ENCODE data around the gene CCSER1.
"Not testable (repeated sequence)": the region's sequence is repeated elsewhere in the genome, so short reads cannot be mapped to it uniquely, and the experiment has no call there.

The CCSER1 gene

GRCh38 chr4:91065117-91065516 lies 937.9 kb downstream of the CCSER1 start:
- Histone ChIP-seq H3K4me3 (peak overlapping the region; percentile 69; the same call in 1 of the 2 replicates), H3K36me3 (ENCODE audit: insufficient read depth, low read length) (no peaks in the 10 kb centered on the region), H3K27ac (peak overlapping the region; percentile 8; the same call in 1 of the 2 replicates), H3K9ac (ENCODE audit: insufficient read length) (no peak overlapping the region), H3K9me3 (ENCODE audit: low read depth, low read length) (no peaks in the 10 kb centered on the region)
- no peak for DNase-seq (ENCODE audit: low read depth, low spot score)
- TF ChIP-seq EZH2 (IDR thresholded peaks at IDR 0.05) (no peak), POLR2AphosphoS5 (IDR thresholded peaks at IDR 0.05; ENCODE audit: borderline replicate concordance, low read depth, low read length) (no peak), FOXP2 (optimal IDR thresholded peaks at IDR 0.05; ENCODE audit: control extremely low read depth, extremely low read length, insufficient read depth) (no peak)

GRCh38 chr4:91070736-91071135 lies 943.5 kb downstream of the CCSER1 start:
- no peak overlapping the region for H3K4me3 ChIP-seq
- no peak overlapping the region for H3K9ac ChIP-seq (ENCODE audit: insufficient read length)
- H3K27ac ChIP-seq: no peak overlapping the region
- DNase-seq (ENCODE audit: low read depth, low spot score): no peak
- no peaks in the 10 kb centered on the region for H3K36me3 ChIP-seq (ENCODE audit: insufficient read depth, low read length)
- H3K9me3 ChIP-seq (ENCODE audit: low read depth, low read length): no peaks in the 10 kb centered on the region
- TF ChIP-seq POLR2AphosphoS5 (IDR thresholded peaks at IDR 0.05; ENCODE audit: borderline replicate concordance, low read depth, low read length) (no peak), FOXP2 (optimal IDR thresholded peaks at IDR 0.05; ENCODE audit: control extremely low read depth, extremely low read length, insufficient read depth) (no peak), EZH2 (IDR thresholded peaks at IDR 0.05) (no peak)

- Histone ChIP-seq H3K9me3 (ENCODE audit: low read depth, low read length) (no peaks in the 10 kb centered on the region), H3K27ac (no peak overlapping the region), H3K4me3 (no peak overlapping the region), H3K36me3 (ENCODE audit: insufficient read depth, low read length) (no peaks in the 10 kb centered on the region), H3K9ac (ENCODE audit: insufficient read length) (no peak overlapping the region)
- no peak for DNase-seq (ENCODE audit: low read depth, low spot score)
- no peak for TF ChIP-seq POLR2AphosphoS5 (IDR thresholded peaks at IDR 0.05; ENCODE audit: borderline replicate concordance, low read depth, low read length)
- TF ChIP-seq EZH2 (IDR thresholded peaks at IDR 0.05): no peak
- no peak for TF ChIP-seq FOXP2 (optimal IDR thresholded peaks at IDR 0.05; ENCODE audit: control extremely low read depth, extremely low read length, insufficient read depth)
These were observed 949.0 kb downstream of the CCSER1 start for GRCh38 chr4:91076147-91076546.

- Histone ChIP-seq H3K9ac (ENCODE audit: insufficient read length) (no peak overlapping the region), H3K9me3 (ENCODE audit: low read depth, low read length) (no peaks in the 10 kb centered on the region), H3K36me3 (ENCODE audit: insufficient read depth, low read length) (no peaks in the 10 kb centered on the region), H3K27ac (no peak overlapping the region), H3K4me3 (no peak overlapping the region)
- DNase-seq (ENCODE audit: low read depth, low spot score): no peak
- TF ChIP-seq POLR2AphosphoS5 (IDR thresholded peaks at IDR 0.05; ENCODE audit: borderline replicate concordance, low read depth, low read length): no peak
- no peak for TF ChIP-seq EZH2 (IDR thresholded peaks at IDR 0.05)
- no peak for TF ChIP-seq FOXP2 (optimal IDR thresholded peaks at IDR 0.05; ENCODE audit: control extremely low read depth, extremely low read length, insufficient read depth)
These were observed 958.8 kb downstream of the CCSER1 start for GRCh38 chr4:91085961-91086360.

- TF ChIP-seq POLR2AphosphoS5 (IDR thresholded peaks at IDR 0.05; ENCODE audit: borderline replicate concordance, low read depth, low read length) (no peak), EZH2 (IDR thresholded peaks at IDR 0.05) (no peak), FOXP2 (optimal IDR thresholded peaks at IDR 0.05; ENCODE audit: control extremely low read depth, extremely low read length, insufficient read depth) (no peak)
- Histone ChIP-seq H3K9ac (ENCODE audit: insufficient read length) (no peak overlapping the region), H3K36me3 (ENCODE audit: insufficient read depth, low read length) (no peaks in the 10 kb centered on the region), H3K4me3 (no peak overlapping the region), H3K9me3 (ENCODE audit: low read depth, low read length) (no peaks in the 10 kb centered on the region), H3K27ac (no peak overlapping the region)
- no peak for DNase-seq (ENCODE audit: low read depth, low spot score)
These were observed 960.5 kb downstream of the CCSER1 start for GRCh38 chr4:91087743-91088142.

- Histone ChIP-seq H3K4me3 (no peak overlapping the region), H3K36me3 (ENCODE audit: insufficient read depth, low read length) (no peaks in the 10 kb centered on the region), H3K27ac (no peak overlapping the region), H3K9me3 (ENCODE audit: low read depth, low read length) (no peaks in the 10 kb centered on the region), H3K9ac (ENCODE audit: insufficient read length) (no peak overlapping the region)
- TF ChIP-seq POLR2AphosphoS5 (IDR thresholded peaks at IDR 0.05; ENCODE audit: borderline replicate concordance, low read depth, low read length): no peak
- no peak for TF ChIP-seq EZH2 (IDR thresholded peaks at IDR 0.05)
- no peak for TF ChIP-seq FOXP2 (optimal IDR thresholded peaks at IDR 0.05; ENCODE audit: control extremely low read depth, extremely low read length, insufficient read depth)
- DNase-seq (ENCODE audit: low read depth, low spot score): no peak
These were observed 962.0 kb downstream of the CCSER1 start for GRCh38 chr4:91089178-91089577.

GRCh38 chr4:91092398-91092980 lies 965.3 kb downstream of the CCSER1 start:
- no peaks in the 10 kb centered on the region for H3K9me3 ChIP-seq (ENCODE audit: low read depth, low read length)
- no peak for TF ChIP-seq FOXP2 (optimal IDR thresholded peaks at IDR 0.05; ENCODE audit: control extremely low read depth, extremely low read length, insufficient read depth)
- TF ChIP-seq EZH2 (IDR thresholded peaks at IDR 0.05): no peak
- no peak for TF ChIP-seq POLR2AphosphoS5 (IDR thresholded peaks at IDR 0.05; ENCODE audit: borderline replicate concordance, low read depth, low read length)
- H3K27ac ChIP-seq: no peak overlapping the region
- no peak overlapping the region for H3K9ac ChIP-seq (ENCODE audit: insufficient read length)
- H3K4me3 ChIP-seq: no peak overlapping the region
- DNase-seq (ENCODE audit: low read depth, low spot score): no peak
- H3K36me3 ChIP-seq (ENCODE audit: insufficient read depth, low read length): no peaks in the 10 kb centered on the region

GRCh38 chr4:91094220-91094619 lies 967.0 kb downstream of the CCSER1 start:
- DNase-seq (ENCODE audit: low read depth, low spot score); H3K9ac ChIP-seq (ENCODE audit: insufficient read length); H3K4me3 ChIP-seq: not testable (repeated sequence)

GRCh38 chr4:91099666-91100065 lies 972.5 kb downstream of the CCSER1 start:
- DNase-seq (ENCODE audit: low read depth, low spot score): no peak
- no peaks in the 10 kb centered on the region for H3K36me3 ChIP-seq (ENCODE audit: insufficient read depth, low read length)
- no peak overlapping the region for H3K4me3 ChIP-seq
- no peak overlapping the region for H3K27ac ChIP-seq
- TF ChIP-seq FOXP2 (optimal IDR thresholded peaks at IDR 0.05; ENCODE audit: control extremely low read depth, extremely low read length, insufficient read depth) (no peak), POLR2AphosphoS5 (IDR thresholded peaks at IDR 0.05; ENCODE audit: borderline replicate concordance, low read depth, low read length) (no peak)
- H3K9ac ChIP-seq (ENCODE audit: insufficient read length): no peak overlapping the region
- no peaks in the 10 kb centered on the region for H3K9me3 ChIP-seq (ENCODE audit: low read depth, low read length)

More at GRCh38 chr4:91094220-91094619, 967.0 kb downstream of the CCSER1 start:
- H3K27ac ChIP-seq; H3K9me3 ChIP-seq (ENCODE audit: low read depth, low read length); H3K36me3 ChIP-seq (ENCODE audit: insufficient read depth, low read length): not testable (repeated sequence)

All from SK-N-MC (cell line).